Stimulated activated naive B cell treated with anti-CD40 and anti-IgM and Interleukin-4, amounts not matched to agents 10 μg/mL and 1 μg/mL and 100 μg/mL, for 72 hours (primary cell): Measurements from ENCODE around the gene ESPNL.
A peak's percentile ranks its signal among the peaks of the same experiment; 100 is the strongest.
"Not testable (repeated sequence)": the region's sequence is repeated elsewhere in the genome, so short reads cannot be mapped to it uniquely, and the experiment has no call there.

ENCODE experiments used
- ATAC-seq, 2 donors: fragments of 150-1000 bp; cut with Tn5 transposase; replicated peaks; 2 replicates each; pipeline ENCODE4 v1.10.0; 2021; ENCODE audit warnings: moderate library complexity in 1 of 2
- DNase-seq: peaks from one replicate; pipeline ENCODE4 v3.0.0; 2021
- H3K27ac Mint-ChIP-seq: one replicate; pipeline ENCODE4 v1.8.0; 2022; ENCODE audit warnings: mild to moderate bottlenecking, mixed read lengths
- H3K27me3 Mint-ChIP-seq, 2 donors: one replicate each; pipeline ENCODE4 v1.8.0; 2022; ENCODE audit warnings: mixed read lengths in 2 of 2
- H3K36me3 Mint-ChIP-seq, 2 donors: one replicate each; pipeline ENCODE4 v1.8.0; 2022; ENCODE audit warnings: mixed read lengths in 2 of 2, mild to moderate bottlenecking in 1 of 2
- H3K4me1 Mint-ChIP-seq, 2 donors: one replicate each; pipeline ENCODE4 v1.8.0; 2022; ENCODE audit warnings: mixed read lengths in 2 of 2, mild to moderate bottlenecking in 1 of 2
- H3K4me3 Mint-ChIP-seq, 2 donors: one replicate each; pipeline ENCODE4 v1.8.0; 2022; ENCODE audit warnings: mild to moderate bottlenecking in 2 of 2, mixed read lengths in 2 of 2, moderate library complexity in 1 of 2
- H3K9me3 Mint-ChIP-seq, 2 donors: one replicate each; pipeline ENCODE4 v1.8.0; 2022; ENCODE audit warnings: mixed read lengths in 2 of 2, mild to moderate bottlenecking in 1 of 2

ESPNL gene

GRCh38 chr2:238170386-238171071, 70.4 kb downstream of the ESPNL start:
- H3K4me1 Mint-ChIP-seq = peaks cover 6% of the 10 kb centered on the region in 2 donors
- DNase-seq (no peak), ATAC-seq (no peak)
- H3K4me3 Mint-ChIP-seq = no peak overlapping the region
- H3K27me3 Mint-ChIP-seq = peaks cover under 1 to 4% of the 10 kb centered on the region in 2 donors
- H3K9me3 Mint-ChIP-seq = no peaks in the 10 kb centered on the region
- H3K36me3 Mint-ChIP-seq = peaks cover 47 to 69% of the 10 kb centered on the region in 2 donors
- H3K27ac Mint-ChIP-seq = no peak overlapping the region

- not testable (repeated sequence) for H3K9me3 Mint-ChIP-seq, ATAC-seq, DNase-seq, H3K4me1 Mint-ChIP-seq, H3K27ac Mint-ChIP-seq, H3K27me3 Mint-ChIP-seq, H3K4me3 Mint-ChIP-seq
- H3K36me3 Mint-ChIP-seq = peaks cover 46 to 64% of the 10 kb centered on the region in 2 donors
Observed at GRCh38 chr2:238171072-238171431, 70.9 kb downstream of the ESPNL start.

DNA sequence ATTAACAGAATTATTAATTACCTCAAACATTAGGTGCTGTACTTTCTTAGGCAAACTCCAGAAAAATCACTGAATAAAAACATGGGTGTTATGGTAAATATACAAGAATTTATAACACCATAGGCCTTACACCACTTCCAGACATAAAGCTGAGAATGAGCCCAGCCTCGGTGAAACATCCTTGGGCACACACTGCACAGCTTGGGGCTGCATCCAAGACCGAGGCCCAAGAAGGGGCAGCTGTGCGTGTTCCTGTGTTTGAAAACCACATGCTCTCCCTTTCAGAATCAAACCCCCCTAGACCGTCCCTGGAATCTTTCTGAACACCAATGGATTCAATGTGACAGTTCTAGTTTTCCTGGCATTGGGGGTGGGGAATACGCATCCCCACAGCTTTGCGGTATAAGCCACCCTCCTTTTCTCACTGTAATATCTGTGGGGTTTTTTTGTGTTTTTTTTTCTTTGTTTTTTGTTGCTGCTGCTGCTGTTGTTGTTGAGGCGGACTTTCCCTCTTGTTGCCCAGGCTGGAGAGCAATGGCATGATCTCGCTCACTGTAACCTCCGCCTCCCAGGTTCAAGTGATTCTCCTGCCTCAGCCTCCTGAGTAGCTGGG, 71.5 kb downstream of the ESPNL start:
- Mint-ChIP-seq H3K27ac (no peak overlapping the region), H3K4me1 (peaks cover 6% of the 10 kb centered on the region in 2 donors), H3K4me3 (no peak overlapping the region), H3K27me3 (no peaks in the 10 kb centered on the region), H3K36me3 (peaks cover 53 to 69% of the 10 kb centered on the region in 2 donors), H3K9me3 (no peaks in the 10 kb centered on the region)
- ATAC-seq (no peak), DNase-seq (no peak)

DNA sequence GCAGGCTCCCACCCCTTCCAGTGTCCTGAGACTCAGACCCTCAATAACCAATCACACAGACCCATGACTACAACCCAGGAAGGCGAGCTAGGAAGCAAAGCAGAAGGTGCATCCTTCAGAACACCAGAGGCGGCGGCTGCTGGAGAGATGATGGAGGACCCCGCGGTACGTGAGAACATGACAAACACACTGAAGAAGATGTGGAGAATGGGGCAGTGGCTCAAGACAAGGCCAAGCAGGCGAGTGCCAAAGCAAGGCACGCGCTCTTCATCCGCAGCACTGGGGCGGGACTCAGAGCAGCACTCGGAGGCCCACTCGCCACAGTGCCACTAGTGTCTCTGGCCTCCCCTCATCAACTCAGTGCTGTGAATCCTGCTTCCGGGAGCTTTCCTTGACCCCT, 72.3 kb downstream of the ESPNL start:
- Mint-ChIP-seq H3K4me1 (peaks cover 6% of the 10 kb centered on the region in 2 donors), H3K9me3 (no peaks in the 10 kb centered on the region), H3K36me3 (peaks cover 49 to 68% of the 10 kb centered on the region in 2 donors), H3K27me3 (no peaks in the 10 kb centered on the region), H3K4me3 (no peak overlapping the region), H3K27ac (no peak overlapping the region)
- ATAC-seq (no peak), DNase-seq (no peak)

DNA sequence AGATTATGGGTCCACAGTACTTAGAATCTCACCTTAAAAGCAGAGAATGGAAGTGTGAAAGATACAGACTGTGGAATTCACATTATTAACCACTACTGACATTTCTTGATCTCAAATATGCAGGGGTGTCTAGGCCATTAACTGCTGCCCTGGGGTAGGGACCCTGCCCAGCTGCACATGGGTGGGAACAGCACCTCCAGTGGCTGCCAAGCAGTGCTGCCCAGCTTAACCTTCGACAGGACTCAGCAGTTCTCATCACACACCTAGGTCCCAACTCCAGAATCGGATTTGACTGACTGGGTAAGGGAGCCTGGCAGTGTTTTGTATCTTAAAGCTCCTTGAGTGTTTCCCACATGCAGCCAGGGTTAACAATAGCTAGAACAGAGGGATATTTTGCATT, 73.6 kb downstream of the ESPNL start:
- peaks cover 6% of the 10 kb centered on the region in 2 donors for H3K4me1 Mint-ChIP-seq
- ATAC-seq (peak in 1 of 2 donors; percentile 29), DNase-seq (no peak)
- H3K27me3 Mint-ChIP-seq = no peaks in the 10 kb centered on the region
- H3K36me3 Mint-ChIP-seq = peaks cover 47 to 61% of the 10 kb centered on the region in 2 donors
- no peak overlapping the region for H3K27ac Mint-ChIP-seq
- no peaks in the 10 kb centered on the region for H3K9me3 Mint-ChIP-seq
- no peak overlapping the region for H3K4me3 Mint-ChIP-seq

GRCh38 chr2:238174291-238174690, 74.2 kb downstream of the ESPNL start:
- Mint-ChIP-seq H3K4me3 (no peak overlapping the region), H3K9me3 (no peaks in the 10 kb centered on the region), H3K4me1 (peaks cover 5 to 6% of the 10 kb centered on the region in 2 donors), H3K27me3 (no peaks in the 10 kb centered on the region), H3K36me3 (peaks cover 52 to 64% of the 10 kb centered on the region in 2 donors), H3K27ac (no peak overlapping the region)
- no peak for ATAC-seq
- no peak for DNase-seq

DNA sequence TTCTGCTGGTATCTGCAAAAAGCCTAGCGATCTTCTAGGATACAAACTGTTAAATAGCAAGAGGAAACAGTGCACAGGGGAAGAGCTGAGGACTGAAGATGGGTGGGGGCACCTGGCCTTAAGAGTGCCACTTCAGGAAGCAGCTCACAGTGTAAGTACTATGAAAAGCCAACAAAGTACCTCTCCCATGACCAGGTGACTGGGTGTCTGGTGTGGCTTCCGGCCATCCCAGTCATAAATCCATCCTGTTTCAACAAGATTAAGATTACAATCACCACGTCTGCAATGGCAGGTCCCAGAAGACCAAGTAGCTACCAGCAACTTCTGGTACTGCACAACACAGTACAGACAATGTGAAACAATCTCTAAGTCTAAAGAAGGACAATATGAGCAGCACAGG, 74.6 kb downstream of the ESPNL start:
- Mint-ChIP-seq H3K27ac (no peak overlapping the region), H3K9me3 (no peaks in the 10 kb centered on the region), H3K4me1 (peaks cover 4 to 5% of the 10 kb centered on the region in 2 donors), H3K36me3 (peaks cover 50 to 66% of the 10 kb centered on the region in 2 donors), H3K27me3 (no peaks in the 10 kb centered on the region), H3K4me3 (no peak overlapping the region)
- DNase-seq = no peak
- no peak for ATAC-seq

DNA sequence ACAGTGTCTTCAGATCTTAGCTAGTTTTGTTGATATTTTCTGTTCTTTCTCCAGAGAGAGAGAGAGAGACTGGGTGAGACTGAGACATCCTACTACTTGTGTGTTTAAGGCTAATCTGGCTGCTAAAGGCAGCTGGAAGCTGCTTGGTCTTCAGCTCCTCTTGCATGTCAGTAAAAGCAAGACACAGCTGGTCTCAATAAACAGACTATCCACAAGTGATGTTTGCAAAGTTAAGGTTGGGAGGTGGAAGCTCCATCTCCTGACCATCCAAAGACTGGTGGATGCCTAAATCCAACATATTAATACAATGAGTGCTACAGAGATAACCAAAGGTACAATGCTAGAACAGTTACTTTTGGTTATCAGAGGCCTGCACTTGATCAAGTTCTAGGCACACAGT, 76.5 kb downstream of the ESPNL start:
- DNase-seq (no peak), ATAC-seq (no peak)
- no peaks in the 10 kb centered on the region for H3K27me3 Mint-ChIP-seq
- no peak overlapping the region for H3K4me3 Mint-ChIP-seq
- peaks cover 48 to 68% of the 10 kb centered on the region in 2 donors for H3K36me3 Mint-ChIP-seq
- no peaks in the 10 kb centered on the region for H3K9me3 Mint-ChIP-seq
- no peaks in the 10 kb centered on the region for H3K4me1 Mint-ChIP-seq
- H3K27ac Mint-ChIP-seq = peak overlapping the region; percentile 48

GRCh38 chr2:238180554-238180953, 80.4 kb downstream of the ESPNL start:
- no peaks in the 10 kb centered on the region for H3K27me3 Mint-ChIP-seq
- peaks cover 59 to 76% of the 10 kb centered on the region in 2 donors for H3K36me3 Mint-ChIP-seq
- H3K4me3 Mint-ChIP-seq = no peak overlapping the region
- no peak for DNase-seq
- no peaks in the 10 kb centered on the region for H3K4me1 Mint-ChIP-seq
- ATAC-seq = no peak
- H3K27ac Mint-ChIP-seq = no peak overlapping the region
- H3K9me3 Mint-ChIP-seq = no peaks in the 10 kb centered on the region

DNA sequence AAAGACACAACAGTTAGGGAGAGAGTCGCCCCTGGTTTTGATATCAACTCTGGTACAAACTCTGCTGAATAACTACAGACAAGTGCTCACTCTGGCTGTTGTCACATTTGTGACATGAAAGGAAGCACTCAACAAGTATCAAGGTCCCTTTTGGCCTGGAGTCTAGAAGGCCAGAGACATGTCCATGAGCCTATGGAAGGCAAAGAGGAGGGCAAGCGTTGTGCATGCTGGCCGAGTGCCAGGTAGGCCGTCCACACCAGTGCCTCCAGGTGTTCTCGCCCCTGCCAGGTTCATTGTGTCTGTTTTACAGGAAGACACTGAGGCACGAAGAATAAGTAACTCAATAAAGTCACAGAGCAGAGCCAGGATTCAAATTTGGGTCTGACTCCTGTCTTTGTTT, 82.2 kb downstream of the ESPNL start:
- Mint-ChIP-seq H3K4me3 (no peak overlapping the region), H3K4me1 (no peaks in the 10 kb centered on the region), H3K27me3 (no peaks in the 10 kb centered on the region), H3K9me3 (no peaks in the 10 kb centered on the region), H3K36me3 (peaks cover 55 to 78% of the 10 kb centered on the region in 2 donors), H3K27ac (no peak overlapping the region)
- no peak for DNase-seq
- no peak for ATAC-seq
